GM18507 (cell line): ENCODE results near the gene SNRK.

ENCODE experiments used
- DNase-seq: peaks from one replicate; pipeline ENCODE4 v3.0.0; 2011; ENCODE audit warnings: low read depth; ENCODE audit not compliant: insufficient read length; ENCODE audit errors: extremely low spot score
- FAIRE-seq: peaks from 2 replicates; lab custom pipeline; 2011; peaks lifted over from hg19 to GRCh38; lab: Jason Lieb, UNC

The SNRK gene

DNA sequence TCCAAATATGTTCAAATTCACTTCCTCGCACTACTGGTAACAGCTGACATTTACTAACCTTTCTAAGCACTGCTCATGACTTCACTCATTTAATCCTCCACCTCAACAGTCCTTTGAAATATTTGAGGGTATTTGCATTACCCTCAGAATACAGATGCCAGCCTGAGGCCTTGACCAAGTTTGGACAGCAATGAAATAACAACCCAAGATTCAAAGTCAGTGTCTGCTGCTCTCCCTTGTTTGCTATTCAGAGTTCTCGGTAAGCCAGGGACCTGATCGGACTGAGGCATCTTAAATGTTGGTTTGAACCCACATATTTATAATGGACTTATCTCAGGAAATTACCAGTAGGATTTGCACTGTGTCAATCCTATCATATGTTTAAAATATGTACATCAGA, 19.9 kb upstream of the SNRK start:
- DNase-seq (no peak), FAIRE-seq (no peak)

- DNase-seq (no peak), FAIRE-seq (no peak)
These were observed 19.3 kb upstream of the SNRK start for GRCh38 chr3:43266995-43267394.

- FAIRE-seq: no peak
- no peak for DNase-seq
These were observed 17.7 kb upstream of the SNRK start for GRCh38 chr3:43268636-43269035.

- FAIRE-seq: no peak
- no peak for DNase-seq
These were observed 16.3 kb upstream of the SNRK start for GRCh38 chr3:43270078-43270477.

GRCh38 chr3:43273416-43273815, 12.9 kb upstream of the SNRK start:
- DNase-seq (no peak), FAIRE-seq (no peak)

DNA sequence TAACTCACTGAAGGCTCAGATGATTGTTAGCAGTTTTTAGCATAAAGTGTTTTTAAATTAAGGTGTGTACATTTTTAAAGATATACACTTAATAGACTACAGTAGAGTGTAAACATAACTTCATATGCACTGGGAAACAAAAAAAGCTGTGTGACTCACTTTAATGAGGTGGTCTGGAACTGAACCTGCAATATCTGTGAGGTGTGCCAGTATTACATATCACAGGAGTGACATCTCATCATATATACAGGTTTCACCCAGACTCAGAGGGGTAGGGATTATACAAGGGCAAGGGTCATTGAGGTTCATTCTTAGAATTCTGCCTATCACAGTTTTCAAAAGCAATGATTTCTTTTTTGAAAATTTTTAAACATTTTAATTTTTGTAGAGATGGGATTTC, 7.3 kb upstream of the SNRK start:
- DNase-seq: no peak
- FAIRE-seq: no peak

- DNase-seq (no peak), FAIRE-seq (no peak)
These were observed 6.8 kb upstream of the SNRK start for GRCh38 chr3:43279532-43279931.

DNA sequence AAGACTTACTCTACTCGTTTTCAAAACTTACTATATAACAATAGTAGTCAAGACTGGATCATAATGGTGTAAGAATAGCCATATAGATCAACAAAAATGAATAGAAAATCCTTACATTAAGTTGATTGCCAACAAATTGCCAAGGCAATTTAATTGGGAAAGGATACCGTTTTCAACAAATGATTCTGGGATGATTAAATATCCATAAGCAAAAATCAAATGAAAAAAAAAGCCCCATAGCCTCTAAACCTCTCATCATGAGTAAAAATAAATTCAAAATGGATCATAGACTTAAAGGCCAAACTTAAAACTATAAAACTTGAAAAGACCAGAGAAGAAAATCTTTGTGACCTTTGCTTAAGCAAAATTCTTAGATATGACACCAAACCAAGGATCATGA, 5.3 kb upstream of the SNRK start:
- FAIRE-seq (no peak), DNase-seq (no peak)

DNA sequence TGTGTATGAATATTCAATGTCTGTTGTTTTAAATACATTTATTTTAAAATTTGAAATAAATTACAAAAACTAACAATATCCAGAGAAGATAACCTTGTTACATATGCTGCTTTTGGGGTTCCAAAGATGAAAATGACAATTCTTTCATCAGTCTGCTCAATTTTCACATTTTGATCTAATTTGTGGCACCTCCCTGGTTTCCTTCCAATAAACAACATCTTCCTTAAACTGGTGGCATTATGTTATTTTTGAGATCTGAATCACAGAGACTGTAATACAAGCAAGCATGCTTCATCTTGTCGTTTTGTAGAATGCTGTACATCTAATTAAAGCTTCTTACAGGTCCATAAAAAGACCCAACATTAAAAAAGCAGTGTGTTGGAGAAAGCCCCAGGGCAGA, 2.2 kb upstream of the SNRK start:
- DNase-seq: no peak
- FAIRE-seq: no peak

- DNase-seq (no peak), FAIRE-seq (no peak)
These were observed 696 bp upstream of the SNRK start for GRCh38 chr3:43285644-43286043.

DNA sequence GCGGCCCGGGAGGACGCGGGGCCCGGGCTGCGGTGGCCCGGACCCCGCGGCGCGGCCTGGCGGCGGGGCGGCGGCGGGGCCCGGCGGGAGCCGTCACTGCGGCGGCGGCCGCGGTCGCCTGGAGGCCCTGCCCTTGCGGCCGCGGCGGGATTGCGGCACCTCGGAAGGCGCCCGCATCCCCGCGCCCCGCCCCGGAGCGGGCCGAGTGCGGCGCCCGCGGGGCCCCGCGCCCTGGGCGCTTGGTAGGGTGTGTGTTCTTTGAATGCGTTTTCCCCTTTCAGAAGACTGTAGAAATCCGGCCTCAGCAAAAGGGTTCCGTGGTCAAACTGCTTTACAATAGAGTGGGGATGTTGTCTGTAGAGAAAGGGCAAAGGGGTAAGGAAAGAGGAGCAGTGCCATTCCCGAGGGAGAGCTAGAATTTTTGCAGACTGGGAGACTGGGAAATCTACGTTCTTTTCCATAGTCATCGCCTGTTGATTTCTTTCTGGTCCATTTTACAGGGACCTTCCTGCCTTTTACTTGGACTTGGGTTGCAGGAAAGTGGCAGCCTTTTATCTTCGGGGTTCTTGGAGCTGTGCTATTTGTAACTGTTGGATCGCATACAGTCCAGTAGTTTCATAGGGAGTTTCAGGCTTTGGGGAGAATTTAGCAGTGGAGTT, 630 bp downstream of the SNRK start:
- peak; percentile 12 for DNase-seq
- FAIRE-seq: peak; percentile 50

DNA sequence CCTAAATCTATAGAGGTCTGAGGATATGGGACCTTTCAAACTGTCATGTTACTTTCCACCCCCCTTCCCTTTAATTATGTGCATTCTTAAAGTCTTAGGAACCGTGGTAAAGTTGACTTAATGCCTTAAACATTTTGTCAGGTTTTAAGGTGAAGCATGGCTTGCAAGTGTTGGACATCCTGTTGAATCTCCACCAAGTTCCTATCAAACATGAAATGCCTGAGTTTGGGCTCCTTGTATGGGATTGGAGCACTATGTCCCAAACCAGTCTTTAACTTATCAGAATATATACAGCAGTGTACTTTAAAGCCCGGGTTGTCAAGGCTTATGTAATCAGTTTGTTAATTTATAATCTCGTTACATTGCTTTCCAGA, 1.1 kb downstream of the SNRK start:
- no peak for DNase-seq

DNA sequence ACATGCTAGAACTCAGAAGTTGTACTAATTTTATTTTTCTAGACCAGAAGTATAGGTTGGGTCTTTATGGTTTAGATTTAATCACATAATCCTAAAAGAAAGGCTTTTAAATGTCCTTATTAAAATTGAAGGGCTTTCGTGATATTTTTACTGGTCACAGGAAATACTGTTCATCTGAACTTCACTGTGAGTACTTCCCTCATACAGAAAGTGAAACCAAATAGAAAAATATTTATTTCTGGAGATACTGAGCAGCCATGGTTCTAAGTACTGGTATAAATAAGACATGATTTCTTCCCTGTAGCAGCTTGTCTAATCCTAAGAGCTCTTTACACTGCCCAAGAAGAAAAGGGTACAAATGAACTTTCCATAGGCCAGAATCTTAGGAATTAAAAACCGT, 2.0 kb downstream of the SNRK start:
- FAIRE-seq: peak; percentile 81
- peak; percentile 17 for DNase-seq

More for the DNA sequence above, 1.1 kb downstream of the SNRK start:
- FAIRE-seq: peak; percentile 50

- FAIRE-seq (no peak), DNase-seq (no peak)
These were observed 2.5 kb downstream of the SNRK start for GRCh38 chr3:43288850-43289249.

- FAIRE-seq (no peak), DNase-seq (no peak)
These were observed 3.1 kb downstream of the SNRK start for GRCh38 chr3:43289401-43289800.

GRCh38 chr3:43289841-43290470, 3.6 kb downstream of the SNRK start:
- FAIRE-seq (no peak), DNase-seq (no peak)

- FAIRE-seq: peak; percentile 49
- DNase-seq: no peak
These were observed 4.6 kb downstream of the SNRK start for GRCh38 chr3:43290956-43291355.

- DNase-seq (no peak), FAIRE-seq (no peak)
These were observed 5.2 kb downstream of the SNRK start for GRCh38 chr3:43291546-43291945.

DNA sequence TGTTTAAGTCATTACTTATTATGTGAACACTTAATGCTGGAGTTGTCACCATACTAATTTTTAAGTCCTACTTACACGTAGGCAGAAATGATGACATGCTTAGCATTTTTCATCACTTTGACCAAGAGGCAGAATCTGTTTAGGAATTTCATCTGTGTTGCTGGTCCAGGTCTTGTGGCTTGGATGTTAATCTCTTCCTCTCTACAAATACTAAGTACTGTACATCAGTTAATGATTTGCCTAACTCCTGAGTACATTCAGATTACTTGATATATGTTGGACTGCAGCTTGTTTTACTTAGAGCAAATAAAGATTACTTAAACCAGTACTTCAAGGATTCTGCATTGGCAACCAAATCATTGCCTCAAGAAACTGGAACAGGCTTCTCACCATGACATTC, 8.6 kb downstream of the SNRK start:
- peak; percentile 75 for FAIRE-seq
- DNase-seq: no peak

DNA sequence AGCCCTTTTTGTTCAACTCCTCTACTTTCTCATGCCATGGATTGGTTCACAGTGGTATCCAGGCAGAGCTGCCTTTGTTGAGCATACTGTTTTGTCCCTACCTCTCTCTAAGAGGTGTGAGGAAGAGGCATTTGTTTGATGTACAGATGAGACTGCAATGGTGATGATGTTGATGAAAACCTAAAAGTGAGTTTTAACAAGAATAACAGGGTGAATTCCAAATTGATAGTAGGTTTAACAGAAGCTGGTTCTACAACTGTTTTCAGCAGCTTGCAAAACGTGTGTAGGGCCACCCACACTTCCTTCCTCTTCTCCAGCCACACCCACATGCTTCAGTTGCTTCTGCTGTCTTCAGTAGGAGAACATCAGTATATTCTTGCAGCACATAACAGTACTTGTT, 10.2 kb downstream of the SNRK start:
- FAIRE-seq (peak; percentile 96), DNase-seq (peak; percentile 8)

- no peak for FAIRE-seq
- DNase-seq: no peak
These were observed 12.0 kb downstream of the SNRK start for GRCh38 chr3:43298292-43298691.

DNA sequence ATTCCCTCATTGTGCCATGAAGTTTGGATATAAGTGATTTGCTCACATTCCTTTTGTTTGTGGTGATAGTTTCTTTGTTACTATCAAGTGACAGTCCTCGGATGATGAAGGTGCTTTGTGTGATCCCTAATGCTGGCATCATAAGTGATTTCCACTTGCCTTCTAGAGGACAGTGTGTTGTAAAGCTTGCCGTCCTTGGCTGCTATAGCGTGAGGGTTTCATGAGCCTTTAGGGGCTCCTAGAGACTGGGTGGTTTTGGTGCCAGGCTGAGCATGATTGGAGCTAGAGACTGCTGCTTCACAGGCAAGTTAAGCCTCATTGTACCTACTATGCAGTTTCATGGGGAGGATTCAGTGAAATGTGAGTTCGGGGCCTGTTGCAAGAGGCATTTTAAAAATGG, 12.4 kb downstream of the SNRK start:
- no peak for FAIRE-seq
- no peak for DNase-seq
